A172 (cell line): ENCODE results near the gene CCDC160. TPM values are rescaled to one million over a fixed set of nuclear protein-coding genes. Genes with fewer than 3 reads are reported as not detected.

ENCODE experiments used
- total RNA-seq: library from RNA; depleted of rRNA; stranded (reverse); fragments of >200 nt; shearing (Covaris generic); gene quantifications from 2 replicates; pipeline ENCODE4 v1.2.3, GENCODE V29; 2014; rRNA removed

The CCDC160 gene
- total RNA-seq, 1 experiment from 2014 or later, result not detected

Other genes with a start within 250 kb of the CCDC160 start
- 13.5 and 16.2 TPM in 2 replicates for gene PHF6, start 136.1 kb downstream of the CCDC160 start, total RNA-seq
- 9.2 and 11.8 TPM in 2 replicates for gene HPRT1, start 223.0 kb downstream of the CCDC160 start, total RNA-seq